Trophoblast cell (in vitro differentiated cells and primary cell): ENCODE data around the gene APBB1. TPM values are rescaled to one million over a fixed set of nuclear protein-coding genes. Genes with fewer than 3 reads are reported as not detected.
A peak's percentile ranks its signal among the peaks of the same experiment; 100 is the strongest.

Experiments used
- DNase-seq, 2 donors: peaks; one replicate each; pipeline ENCODE4 v3.0.0-alpha.2; 2016
- H2AFZ ChIP-seq: 2 replicates; pipeline ENCODE4 v1.6.1; 2013; ENCODE audit warnings: low read length, moderate library complexity, mild to moderate bottlenecking; ENCODE audit not compliant: insufficient read depth, poor library complexity
- H2AK5ac ChIP-seq: 2 replicates; pipeline ENCODE4 v1.6.1; 2013; ENCODE audit warnings: mild to moderate bottlenecking, low read length
- H2BK120ac ChIP-seq: 2 replicates; pipeline ENCODE4 v1.6.1; 2013; ENCODE audit warnings: low read length, mild to moderate bottlenecking, moderate library complexity; ENCODE audit not compliant: insufficient read depth, poor library complexity
- H2BK12ac ChIP-seq: 2 replicates; pipeline ENCODE4 v1.6.1; 2013; ENCODE audit warnings: mild to moderate bottlenecking, low read length, moderate library complexity
- H2BK5ac ChIP-seq: 2 replicates; pipeline ENCODE4 v1.6.1; 2013; ENCODE audit warnings: low read length, low read depth, moderate library complexity, mild to moderate bottlenecking; ENCODE audit not compliant: poor library complexity
- H3K14ac ChIP-seq: 2 replicates; pipeline ENCODE4 v1.6.1; 2013; ENCODE audit warnings: mild to moderate bottlenecking, low read length
- H3K18ac ChIP-seq: 2 replicates; pipeline ENCODE4 v1.6.1; 2013; ENCODE audit warnings: mild to moderate bottlenecking, low read length
- H3K23ac ChIP-seq: 2 replicates; pipeline ENCODE4 v1.6.1; 2013; ENCODE audit warnings: low read length
- H3K27ac ChIP-seq: 2 replicates; pipeline ENCODE4 v1.5.1; 2013; ENCODE audit warnings: low read depth, mild to moderate bottlenecking, inconsistent platforms, low read length, moderate library complexity
- H3K27me3 ChIP-seq: 2 replicates; pipeline ENCODE4 v1.6.1; 2013; ENCODE audit warnings: inconsistent platforms, mild to moderate bottlenecking, low read length, moderate library complexity; ENCODE audit not compliant: insufficient read depth
- H3K36me3 ChIP-seq, 2 experiments: 1 replicate in 1 of 2; 2 replicates in 1 of 2; pipeline ENCODE4 v1.6.1; 2013; ENCODE audit warnings: low read length in 2 of 2, mild to moderate bottlenecking in 2 of 2, moderate library complexity in 1 of 2; ENCODE audit not compliant: insufficient read depth in 2 of 2, control insufficient read depth in 1 of 2
- H3K4ac ChIP-seq: 2 replicates; pipeline ENCODE4 v1.6.1; 2013; ENCODE audit warnings: low read depth, mild to moderate bottlenecking, low read length, moderate library complexity
- H3K4me1 ChIP-seq, 2 experiments: 1 replicate in 1 of 2; 2 replicates in 1 of 2; pipeline ENCODE4 v1.6.1; 2013; ENCODE audit warnings: low read length in 2 of 2, mild to moderate bottlenecking in 2 of 2, moderate library complexity in 1 of 2; ENCODE audit not compliant: insufficient read depth in 2 of 2, control insufficient read depth in 1 of 2
- H3K4me2 ChIP-seq: 2 replicates; pipeline ENCODE4 v1.6.1; 2013; ENCODE audit warnings: inconsistent platforms, mild to moderate bottlenecking, low read length, moderate library complexity
- H3K4me3 ChIP-seq: 2 replicates; pipeline ENCODE4 v1.5.1; 2013; ENCODE audit warnings: mild to moderate bottlenecking, low read depth, low read length, inconsistent platforms
- H3K79me1 ChIP-seq: one replicate; pipeline ENCODE4 v1.6.1; 2013; ENCODE audit warnings: low read length
- H3K79me2 ChIP-seq: 2 replicates; pipeline ENCODE4 v1.6.1; 2013; ENCODE audit warnings: low read length, mild to moderate bottlenecking; ENCODE audit not compliant: control insufficient read depth, insufficient read depth, poor library complexity
- H3K9ac ChIP-seq: 2 replicates; pipeline ENCODE4 v1.6.1; 2013; ENCODE audit warnings: mild to moderate bottlenecking, low read length
- H3K9me3 ChIP-seq: 2 replicates; pipeline ENCODE4 v1.6.1; 2013; ENCODE audit warnings: low read depth, mild to moderate bottlenecking, control low read depth, inconsistent platforms, low read length; ENCODE audit not compliant: insufficient read depth
- H4K12ac ChIP-seq: 2 replicates; pipeline ENCODE4 v1.6.1; 2013; ENCODE audit warnings: low read depth, mild to moderate bottlenecking, low read length, moderate library complexity
- H4K8ac ChIP-seq: 2 replicates; pipeline ENCODE4 v1.6.1; 2013; ENCODE audit warnings: low read depth, mild to moderate bottlenecking, low read length, moderate library complexity
- H4K91ac ChIP-seq: one replicate; pipeline ENCODE4 v1.6.1; 2013; ENCODE audit warnings: low read depth, mild to moderate bottlenecking, low read length, moderate library complexity
- WGBS: extraction: QIAGEN DNeasy Blood & Tissue Kit; methylation state at CpG from one replicate; pipeline ENCODE4 v1.1.7; 2013; ENCODE audit warnings: missing lambda C conversion rate; ENCODE audit not compliant: insufficient read length, insufficient coverage; ENCODE audit errors: extremely low coverage; 5-methylcytosine and 5-hydroxymethylcytosine counted together
- polyA plus RNA-seq: library from polyadenylated mRNA; stranded (reverse); fragments of 200-250 nt; gene quantifications from 2 replicates; pipeline ENCODE4 v1.2.3, GENCODE V29; 2013

Gene APBB1
- polyA plus RNA-seq = 15.4 and 15.6 TPM in 2 replicates

DNA sequence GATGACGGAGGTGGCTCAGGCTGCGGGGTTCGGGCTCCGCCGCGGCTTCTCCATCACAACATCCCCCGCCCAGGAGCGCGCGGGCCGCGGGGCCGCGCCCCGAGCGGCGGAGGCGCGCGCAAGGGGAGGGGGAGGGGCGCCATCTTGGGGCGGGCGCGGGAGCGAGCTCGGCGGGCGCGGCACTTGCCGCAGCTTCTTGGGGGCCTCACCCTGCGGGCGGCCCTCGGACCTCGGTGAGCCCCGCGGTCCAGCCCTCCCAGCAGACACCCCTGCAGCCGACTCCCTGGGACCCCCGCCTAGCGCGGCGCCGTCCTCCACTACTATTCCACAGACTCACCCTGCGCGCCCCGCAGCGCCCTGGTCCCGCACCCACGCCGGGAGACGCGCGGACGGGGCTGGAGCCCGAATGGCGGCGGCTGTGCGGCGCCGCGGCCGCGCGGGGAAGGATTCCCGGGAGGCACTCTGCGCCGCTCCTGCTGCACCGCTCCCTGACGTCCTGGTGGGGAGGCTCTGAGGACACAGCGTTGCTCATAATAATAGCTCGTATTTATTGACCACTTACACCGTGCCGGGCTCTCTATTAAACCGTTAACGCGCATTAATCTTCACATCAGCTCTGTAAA, at the start of gene APBB1:
TSS of gene APBB1 (minus strand) at position 86 of the 623 bp plus-strand sequence. CDS start 7,747 bp downstream, outside the sequence.
- peak within 1 kb of the TSS; percentile 18 for H3K9ac ChIP-seq
- H3K4me2 ChIP-seq = peak within 1 kb of the TSS; percentile 82
- H3K14ac ChIP-seq = peak within 1 kb of the TSS; percentile 81
- peak within 1 kb of the TSS; percentile 51 for H2BK5ac ChIP-seq
- H3K9me3 ChIP-seq = no peaks in the 10 kb centered on the region
- H3K4me1 ChIP-seq = peaks cover 2 to 10% of the 10 kb centered on the region in 2 experiments
- H3K4ac ChIP-seq = peak within 1 kb of the TSS; percentile 68
- peak within 1 kb of the TSS; percentile 93 for H4K8ac ChIP-seq
- H3K27ac ChIP-seq = no peak within 1 kb of the TSS
- H4K91ac ChIP-seq = peak within 1 kb of the TSS; percentile 82
- H3K4me3 ChIP-seq = peak within 1 kb of the TSS; percentile 92
- peak within 1 kb of the TSS; percentile 88 for H3K18ac ChIP-seq
- peak within 1 kb of the TSS; percentile 20 for H2BK12ac ChIP-seq
- no CpG with 5 or more reads among the region's 75 CpGs for WGBS
- H2AFZ ChIP-seq = peak within 1 kb of the TSS; percentile 99
- peak within 1 kb of the TSS; percentile 88 for H4K12ac ChIP-seq
- H3K27me3 ChIP-seq = peaks cover 4% of the 10 kb centered on the region
- H2AK5ac ChIP-seq = no peak within 1 kb of the TSS
- peaks cover 6% of the 10 kb centered on the region for H3K79me2 ChIP-seq
- DNase-seq = peak in 1 of 2 donors; percentile 33
- no peaks in the 10 kb centered on the region for H3K36me3 ChIP-seq
- no peak within 1 kb of the TSS for H3K23ac ChIP-seq
- H2BK120ac ChIP-seq = peak within 1 kb of the TSS; percentile 85
- peaks cover 8% of the 10 kb centered on the region for H3K79me1 ChIP-seq

DNA sequence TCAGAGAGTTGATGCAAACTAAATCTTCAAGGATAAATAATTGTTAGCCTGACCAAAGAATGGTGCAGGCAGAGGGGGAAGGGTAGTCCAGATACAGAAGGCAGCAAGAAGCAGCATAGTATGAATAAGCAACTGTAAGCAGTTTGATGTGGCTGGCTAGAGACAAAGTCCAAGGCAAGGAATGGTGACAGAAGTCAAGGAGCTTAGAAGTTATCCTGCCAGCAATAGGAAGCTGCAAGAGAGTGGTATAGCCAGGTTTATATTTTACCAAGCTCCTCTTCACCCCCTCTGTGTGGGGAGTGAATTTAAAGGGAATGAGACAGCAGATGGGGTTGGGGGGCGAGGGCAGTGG, 40.2 kb upstream of the APBB1 start:
- H3K14ac ChIP-seq = no peak overlapping the region
- no peak overlapping the region for H3K4me2 ChIP-seq
- no CpG with 5 or more reads among the region's 1 CpG for WGBS
- H3K9ac ChIP-seq = no peak overlapping the region
- peaks cover 0 to 3% of the 10 kb centered on the region in 2 experiments for H3K4me1 ChIP-seq
- peaks cover 27 to 35% of the 10 kb centered on the region in 2 experiments for H3K36me3 ChIP-seq
- no peaks in the 10 kb centered on the region for H3K27me3 ChIP-seq
- no peak overlapping the region for H2AFZ ChIP-seq
- H2AK5ac ChIP-seq = no peak overlapping the region
- no peaks in the 10 kb centered on the region for H3K79me1 ChIP-seq
- no peaks in the 10 kb centered on the region for H3K79me2 ChIP-seq
- no peak overlapping the region for H3K27ac ChIP-seq
- DNase-seq = no peak
- no peak overlapping the region for H2BK12ac ChIP-seq
- no peak overlapping the region for H3K18ac ChIP-seq
- H4K8ac ChIP-seq = no peak overlapping the region
- no peak overlapping the region for H4K12ac ChIP-seq
- no peak overlapping the region for H3K4me3 ChIP-seq
- H3K9me3 ChIP-seq = peaks cover 3% of the 10 kb centered on the region
- H2BK120ac ChIP-seq = no peak overlapping the region
- H4K91ac ChIP-seq = no peak overlapping the region
- no peak overlapping the region for H2BK5ac ChIP-seq
- H3K23ac ChIP-seq = no peak overlapping the region
- no peak overlapping the region for H3K4ac ChIP-seq

DNA sequence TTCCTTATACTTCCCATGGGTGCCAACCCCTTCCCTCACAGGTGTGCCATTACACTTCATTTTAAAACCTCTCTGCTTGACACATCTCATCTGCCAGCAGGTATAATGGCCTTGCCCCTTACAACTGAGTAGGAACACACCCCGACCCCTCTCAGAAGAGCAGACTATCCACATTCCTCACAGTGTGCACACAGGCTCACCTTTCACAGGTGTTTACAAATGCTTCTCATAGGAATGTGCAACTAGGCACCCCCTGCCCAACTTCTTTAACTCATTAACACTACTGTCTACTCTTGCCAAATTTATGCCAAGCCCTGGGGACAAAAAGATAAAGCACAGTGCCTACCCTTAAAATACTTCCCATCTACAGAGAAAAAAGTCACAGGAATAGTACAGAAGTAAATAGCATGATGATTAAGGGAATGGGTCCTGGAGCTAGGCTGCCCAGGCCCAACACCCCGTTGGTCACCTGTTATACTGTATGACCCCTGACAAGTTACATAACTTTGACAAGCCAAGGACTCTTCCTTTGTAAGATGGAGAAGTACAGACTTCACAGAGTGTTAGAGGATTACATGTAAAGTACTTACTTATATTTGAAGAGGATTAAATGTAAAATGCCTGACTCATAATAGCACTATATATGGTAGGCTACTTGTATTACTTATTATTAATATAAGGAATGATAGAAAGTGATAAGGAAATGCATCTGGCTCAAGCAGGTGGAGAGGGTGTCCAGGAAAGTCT, 39.6 kb upstream of the APBB1 start:
- Histone ChIP-seq H3K4me3 (no peak overlapping the region), H3K27me3 (no peaks in the 10 kb centered on the region), H3K27ac (no peak overlapping the region), H4K91ac (no peak overlapping the region), H2BK5ac (no peak overlapping the region), H3K79me2 (no peaks in the 10 kb centered on the region), H2AK5ac (no peak overlapping the region), H3K9me3 (peaks cover 3% of the 10 kb centered on the region), H4K8ac (no peak overlapping the region), H3K14ac (no peak overlapping the region), H2AFZ (no peak overlapping the region), H3K9ac (no peak overlapping the region), H3K79me1 (no peaks in the 10 kb centered on the region), H3K4me2 (no peak overlapping the region), H3K36me3 (peaks cover 27 to 35% of the 10 kb centered on the region in 2 experiments), H3K4ac (no peak overlapping the region), H3K23ac (no peak overlapping the region), H2BK12ac (no peak overlapping the region), H4K12ac (no peak overlapping the region), H3K18ac (no peak overlapping the region), H3K4me1 (peaks cover 0 to 3% of the 10 kb centered on the region in 2 experiments), H2BK120ac (no peak overlapping the region)
- no peak for DNase-seq
- WGBS = no CpG with 5 or more reads among the region's 2 CpGs

DNA sequence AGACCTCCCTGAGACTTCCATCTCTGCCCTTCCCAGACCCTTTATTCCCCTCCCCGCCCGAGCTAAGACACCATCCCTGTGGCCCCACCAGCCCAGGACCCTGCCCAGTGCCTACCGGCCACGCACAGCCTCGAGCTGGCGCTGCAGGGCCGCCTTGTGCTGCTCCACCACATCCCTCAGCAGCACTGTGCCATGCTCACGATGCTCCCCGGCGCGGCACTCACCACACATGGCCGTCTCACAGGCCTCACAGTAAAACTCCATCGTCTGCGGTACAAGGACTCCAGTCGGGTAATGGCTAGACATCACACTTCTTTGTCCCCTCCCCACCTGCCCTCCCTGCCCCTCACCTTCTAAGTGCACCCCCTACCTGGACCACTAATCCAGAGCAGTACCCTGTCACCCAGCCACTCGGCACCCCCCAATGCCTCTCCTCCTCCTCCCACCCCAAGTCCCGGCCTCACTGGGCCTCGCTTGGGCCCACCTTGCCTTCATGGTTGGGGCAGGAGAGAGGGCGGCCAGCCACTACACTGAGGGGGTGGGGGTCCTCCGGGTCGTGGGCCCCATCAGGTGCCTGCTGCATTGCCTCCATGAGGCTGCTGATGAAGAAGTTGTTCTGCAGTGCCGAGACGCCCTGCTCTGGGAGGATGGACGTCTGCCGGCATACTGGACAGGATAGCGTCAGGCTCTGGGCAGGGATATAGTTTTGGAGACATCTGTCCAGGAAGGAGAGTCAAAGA, 38.9 kb upstream of the APBB1 start:
- no peak for DNase-seq
- Histone ChIP-seq H3K9me3 (peaks cover 3% of the 10 kb centered on the region), H2BK12ac (no peak overlapping the region), H2BK120ac (no peak overlapping the region), H3K23ac (no peak overlapping the region), H3K79me1 (no peaks in the 10 kb centered on the region), H3K18ac (no peak overlapping the region), H4K91ac (no peak overlapping the region), H2AK5ac (no peak overlapping the region), H3K36me3 (peaks cover 25 to 32% of the 10 kb centered on the region in 2 experiments), H3K27ac (no peak overlapping the region), H3K4me1 (peaks cover 0 to 3% of the 10 kb centered on the region in 2 experiments), H3K4ac (no peak overlapping the region), H3K27me3 (no peaks in the 10 kb centered on the region), H2BK5ac (no peak overlapping the region), H3K79me2 (no peaks in the 10 kb centered on the region), H3K14ac (no peak overlapping the region), H3K9ac (no peak overlapping the region), H3K4me2 (no peak overlapping the region), H4K12ac (no peak overlapping the region), H3K4me3 (no peak overlapping the region), H2AFZ (no peak overlapping the region), H4K8ac (no peak overlapping the region)
- WGBS = no CpG with 5 or more reads among the region's 26 CpGs
